ENCODE data around the gene ZC3H7A.

DNA sequence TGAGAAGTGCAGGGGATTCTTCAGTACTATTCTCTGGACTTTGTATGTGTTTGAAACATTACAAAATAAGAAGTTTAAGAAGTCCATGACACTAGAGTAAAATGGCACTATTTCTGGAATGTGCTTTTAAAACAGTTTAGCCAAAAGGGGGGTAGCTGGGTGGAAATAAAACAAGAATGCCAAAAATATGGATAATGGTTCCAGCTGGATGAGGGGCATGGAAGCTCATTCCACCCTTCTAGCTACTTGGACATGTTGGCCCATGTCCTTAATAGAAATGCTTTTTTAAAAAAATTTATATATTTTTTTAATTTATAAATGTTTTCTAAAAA lies 13.1 kb downstream of the ZC3H7A start:
- TF ChIP-seq GTF2F1 (IDR thresholded peaks at IDR 0.05; ENCODE audit: low read depth, low read length) (no peak), PHTF2 (CRISPR knock-in tag; IDR thresholded peaks at IDR 0.05) (no peak), ZBTB40 (IDR thresholded peaks at IDR 0.05) (no peak), ZBTB40 (CRISPR knock-in tag; IDR thresholded peaks at IDR 0.05) (no peak), KLF6 (CRISPR knock-in tag; IDR thresholded peaks at IDR 0.05; ENCODE audit: borderline replicate concordance) (no peak), KAT7 (CRISPR knock-in tag; IDR thresholded peaks at IDR 0.05; ENCODE audit: borderline replicate concordance) (no peak), BMI1 (IDR thresholded peaks at IDR 0.05; ENCODE audit: low read length) (no peak), GTF2B (IDR thresholded peaks at IDR 0.05; ENCODE audit: extremely low read depth, insufficient read length) (no peak), TBL1XR1 (IDR thresholded peaks at IDR 0.05; ENCODE audit: low read length in 2 of 2) (no peak), NFRKB (IDR thresholded peaks at IDR 0.05; ENCODE audit: low read depth) (no peak), SIN3A (IDR thresholded peaks at IDR 0.05; ENCODE audit: borderline replicate concordance in 2 of 2, control insufficient read depth in 1 of 2, low read depth in 2 of 2, low read length in 2 of 2) (no peak)
- TF ChIP-seq, protein P1, sequence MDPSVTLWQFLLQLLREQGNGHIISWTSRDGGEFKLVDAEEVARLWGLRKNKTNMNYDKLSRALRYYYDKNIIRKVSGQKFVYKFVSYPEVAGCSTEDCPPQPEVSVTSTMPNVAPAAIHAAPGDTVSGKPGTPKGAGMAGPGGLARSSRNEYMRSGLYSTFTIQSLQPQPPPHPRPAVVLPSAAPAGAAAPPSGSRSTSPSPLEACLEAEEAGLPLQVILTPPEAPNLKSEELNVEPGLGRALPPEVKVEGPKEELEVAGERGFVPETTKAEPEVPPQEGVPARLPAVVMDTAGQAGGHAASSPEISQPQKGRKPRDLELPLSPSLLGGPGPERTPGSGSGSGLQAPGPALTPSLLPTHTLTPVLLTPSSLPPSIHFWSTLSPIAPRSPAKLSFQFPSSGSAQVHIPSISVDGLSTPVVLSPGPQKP (CRISPR knock-in tag; IDR thresholded peaks at IDR 0.05), result no peak
- TF ChIP-seq, protein P2, sequence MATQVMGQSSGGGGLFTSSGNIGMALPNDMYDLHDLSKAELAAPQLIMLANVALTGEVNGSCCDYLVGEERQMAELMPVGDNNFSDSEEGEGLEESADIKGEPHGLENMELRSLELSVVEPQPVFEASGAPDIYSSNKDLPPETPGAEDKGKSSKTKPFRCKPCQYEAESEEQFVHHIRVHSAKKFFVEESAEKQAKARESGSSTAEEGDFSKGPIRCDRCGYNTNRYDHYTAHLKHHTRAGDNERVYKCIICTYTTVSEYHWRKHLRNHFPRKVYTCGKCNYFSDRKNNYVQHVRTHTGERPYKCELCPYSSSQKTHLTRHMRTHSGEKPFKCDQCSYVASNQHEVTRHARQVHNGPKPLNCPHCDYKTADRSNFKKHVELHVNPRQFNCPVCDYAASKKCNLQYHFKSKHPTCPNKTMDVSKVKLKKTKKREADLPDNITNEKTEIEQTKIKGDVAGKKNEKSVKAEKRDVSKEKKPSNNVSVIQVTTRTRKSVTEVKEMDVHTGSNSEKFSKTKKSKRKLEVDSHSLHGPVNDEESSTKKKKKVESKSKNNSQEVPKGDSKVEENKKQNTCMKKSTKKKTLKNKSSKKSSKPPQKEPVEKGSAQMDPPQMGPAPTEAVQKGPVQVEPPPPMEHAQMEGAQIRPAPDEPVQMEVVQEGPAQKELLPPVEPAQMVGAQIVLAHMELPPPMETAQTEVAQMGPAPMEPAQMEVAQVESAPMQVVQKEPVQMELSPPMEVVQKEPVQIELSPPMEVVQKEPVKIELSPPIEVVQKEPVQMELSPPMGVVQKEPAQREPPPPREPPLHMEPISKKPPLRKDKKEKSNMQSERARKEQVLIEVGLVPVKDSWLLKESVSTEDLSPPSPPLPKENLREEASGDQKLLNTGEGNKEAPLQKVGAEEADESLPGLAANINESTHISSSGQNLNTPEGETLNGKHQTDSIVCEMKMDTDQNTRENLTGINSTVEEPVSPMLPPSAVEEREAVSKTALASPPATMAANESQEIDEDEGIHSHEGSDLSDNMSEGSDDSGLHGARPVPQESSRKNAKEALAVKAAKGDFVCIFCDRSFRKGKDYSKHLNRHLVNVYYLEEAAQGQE (IDR thresholded peaks at IDR 0.05; ENCODE audit: borderline replicate concordance), result no peak
- TF ChIP-seq, protein P2 (CRISPR knock-in tag; IDR thresholded peaks at IDR 0.05; ENCODE audit: low read depth), result no peak
